HG03066 (cell line): Measurements from ENCODE around the gene PLB1.

ENCODE experiments used
- ATAC-seq: cut with Tn5 transposase; IDR thresholded peaks from one replicate; pipeline ENCODE4 v1.9.1; 2021; ENCODE audit warnings: low read depth; ENCODE audit not compliant: unreplicated experiment

Gene PLB1

DNA sequence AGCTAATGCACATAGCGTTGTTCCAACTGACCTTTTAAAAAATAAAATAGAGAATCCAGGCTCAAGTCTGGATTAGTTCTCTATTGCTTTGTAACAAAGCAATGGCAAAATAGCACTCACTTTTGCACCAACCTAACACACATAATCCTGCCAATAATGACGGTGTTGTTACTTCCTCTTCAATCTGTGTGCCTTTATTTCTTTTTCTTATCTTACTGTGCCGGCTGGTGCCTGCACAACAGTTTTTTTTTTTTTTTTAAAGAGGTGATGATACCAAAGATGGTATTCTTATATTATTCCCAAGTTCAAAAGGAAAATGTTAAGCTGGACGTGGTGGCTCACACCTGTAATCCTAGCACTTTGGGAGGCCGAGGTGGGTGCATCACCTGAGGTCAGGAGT lies 3.4 kb downstream of the PLB1 start:
- ATAC-seq, result no peak

- ATAC-seq, result no peak
Measured at GRCh38 chr2:28505361-28505760, 9.5 kb downstream of the PLB1 start.

- ATAC-seq, result no peak
Measured at GRCh38 chr2:28506112-28506910, 10.5 kb downstream of the PLB1 start.

- ATAC-seq, result no peak
Measured at GRCh38 chr2:28507796-28508764, 12.2 kb downstream of the PLB1 start.

DNA sequence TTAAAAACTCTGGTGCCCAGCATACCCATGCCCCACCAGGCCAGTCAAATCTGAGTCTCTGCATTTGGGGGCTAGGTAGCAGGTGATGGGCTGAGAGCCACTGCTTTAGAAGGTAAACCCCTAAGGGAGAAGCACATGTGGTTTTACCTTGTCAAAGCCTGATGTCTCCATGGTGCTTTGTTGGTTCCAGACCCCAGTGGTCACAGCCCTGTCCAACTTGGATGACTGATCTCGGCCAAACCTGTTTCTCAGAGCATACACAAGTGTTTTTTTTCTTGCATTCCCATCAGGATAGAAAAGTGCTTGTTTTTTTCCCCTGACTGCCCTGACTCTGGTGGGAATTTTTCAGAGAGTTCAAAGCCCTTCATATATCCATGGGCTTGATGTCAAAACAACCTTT lies 13.5 kb downstream of the PLB1 start:
- ATAC-seq, result no peak

- no peak for ATAC-seq
Measured at GRCh38 chr2:28510184-28510583, 14.3 kb downstream of the PLB1 start.

- no peak for ATAC-seq
Measured at GRCh38 chr2:28511871-28512606, 16.2 kb downstream of the PLB1 start.

GRCh38 chr2:28512607-28512965 lies 16.7 kb downstream of the PLB1 start:
- no peak for ATAC-seq

- no peak for ATAC-seq
Measured at GRCh38 chr2:28513097-28513496, 17.2 kb downstream of the PLB1 start.

DNA sequence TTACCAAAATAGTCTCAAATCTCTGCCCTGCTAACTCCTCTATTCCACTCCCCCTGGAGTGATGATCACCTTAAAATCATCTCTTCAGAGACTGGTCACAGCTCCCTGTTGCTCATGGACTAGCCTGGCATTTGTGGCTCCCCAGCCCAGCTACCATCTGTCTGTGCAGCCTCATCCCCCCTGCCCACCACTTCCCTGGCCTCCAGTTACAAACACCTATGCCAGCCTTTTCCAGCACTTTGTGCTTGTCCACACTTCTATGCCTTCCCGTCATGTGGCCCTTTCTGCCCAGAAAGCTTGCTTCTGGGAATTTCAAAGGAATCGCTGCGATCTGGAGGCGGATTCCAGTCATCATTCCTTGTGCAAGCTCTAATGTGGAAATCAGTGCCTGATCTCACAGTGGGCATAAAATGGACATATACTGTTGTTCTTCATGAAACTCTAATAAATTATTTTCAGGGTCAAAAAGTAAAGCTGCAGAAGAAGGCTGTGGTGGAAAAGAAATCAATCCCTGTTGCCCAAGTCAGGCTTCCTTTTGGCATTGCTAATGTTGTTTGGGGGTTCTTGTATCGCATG lies 19.4 kb downstream of the PLB1 start:
- ATAC-seq, result no peak

DNA sequence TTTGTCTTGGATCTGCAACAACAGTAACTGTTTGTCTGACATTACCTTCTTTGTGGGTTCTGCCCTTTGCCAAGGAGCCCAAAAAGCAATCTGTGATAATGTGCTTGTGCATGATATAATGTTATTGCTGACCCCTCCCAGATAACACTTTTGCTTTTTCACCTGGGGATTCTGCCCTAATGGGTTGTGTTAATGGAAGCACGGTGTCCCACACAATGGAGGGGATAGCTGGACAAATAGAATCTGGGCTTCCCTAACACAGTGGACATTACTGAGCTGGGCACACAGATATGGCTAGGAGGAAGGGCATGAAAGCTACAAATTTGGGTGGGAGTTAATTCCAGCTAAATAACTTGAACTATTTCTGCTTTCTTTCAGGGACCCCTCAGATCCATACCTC lies 20.6 kb downstream of the PLB1 start:
- ATAC-seq, result no peak

DNA sequence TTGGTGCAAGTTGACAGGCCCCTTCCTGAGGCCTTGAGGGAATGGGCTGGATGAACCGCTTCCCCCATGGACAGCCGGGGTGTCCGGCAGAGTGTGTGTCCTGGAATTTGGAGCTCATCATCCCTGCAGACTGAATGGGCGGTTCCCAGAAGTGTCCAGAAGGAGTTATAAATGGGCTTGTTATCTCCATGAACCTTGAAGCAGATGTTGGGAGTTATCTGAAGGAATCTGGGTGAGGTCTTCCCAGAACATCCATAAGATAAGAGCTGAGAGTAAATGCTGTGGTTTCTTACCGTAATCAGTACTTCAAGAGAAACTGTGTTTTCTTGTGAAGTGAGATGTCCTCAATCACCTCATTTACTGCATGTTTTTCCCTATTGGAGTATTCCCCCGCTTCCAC lies 21.1 kb downstream of the PLB1 start:
- no peak for ATAC-seq

DNA sequence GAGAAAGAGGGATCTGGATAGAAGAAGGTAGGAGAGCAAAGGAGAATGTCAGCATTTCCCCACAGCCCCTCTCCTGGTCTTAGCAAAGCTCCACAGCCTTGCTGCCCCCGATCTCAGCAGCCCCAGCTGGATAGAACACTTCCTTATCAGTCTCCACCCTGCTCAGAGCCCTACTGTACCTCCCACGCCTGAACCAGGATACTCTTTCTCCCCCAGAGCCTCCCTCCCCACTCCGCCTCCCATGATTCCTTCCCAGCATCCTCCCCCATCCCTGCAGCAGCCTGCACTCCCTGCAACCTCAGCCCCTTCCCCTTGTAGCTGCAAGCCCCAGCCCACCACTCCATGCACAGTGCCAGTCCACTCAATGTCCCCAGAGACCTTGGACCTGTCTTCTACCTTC lies 25.8 kb downstream of the PLB1 start:
- no peak for ATAC-seq

GRCh38 chr2:28522481-28522880 lies 26.6 kb downstream of the PLB1 start:
- no peak for ATAC-seq

DNA sequence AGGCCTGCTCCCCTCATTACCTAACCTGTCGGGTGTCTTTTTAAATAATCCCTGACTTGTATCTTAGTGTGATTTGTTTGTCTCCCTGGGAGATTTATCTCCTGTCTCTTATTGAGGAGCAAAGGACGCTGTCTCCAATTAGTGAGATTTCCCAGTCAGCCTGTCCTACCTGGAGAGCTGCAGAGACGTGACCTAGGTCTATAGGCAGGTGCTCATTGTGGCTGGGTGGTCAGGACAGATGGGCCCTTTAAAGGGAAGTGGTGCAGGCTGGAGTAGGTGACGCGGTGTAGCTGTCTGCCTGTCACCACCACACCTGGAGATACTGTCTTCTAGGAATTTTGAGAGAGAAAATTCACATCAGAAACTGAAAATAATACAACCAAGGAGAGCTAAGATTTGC lies 28.0 kb downstream of the PLB1 start:
- no peak for ATAC-seq

- no peak for ATAC-seq
Measured at GRCh38 chr2:28525481-28525880, 29.6 kb downstream of the PLB1 start.

DNA sequence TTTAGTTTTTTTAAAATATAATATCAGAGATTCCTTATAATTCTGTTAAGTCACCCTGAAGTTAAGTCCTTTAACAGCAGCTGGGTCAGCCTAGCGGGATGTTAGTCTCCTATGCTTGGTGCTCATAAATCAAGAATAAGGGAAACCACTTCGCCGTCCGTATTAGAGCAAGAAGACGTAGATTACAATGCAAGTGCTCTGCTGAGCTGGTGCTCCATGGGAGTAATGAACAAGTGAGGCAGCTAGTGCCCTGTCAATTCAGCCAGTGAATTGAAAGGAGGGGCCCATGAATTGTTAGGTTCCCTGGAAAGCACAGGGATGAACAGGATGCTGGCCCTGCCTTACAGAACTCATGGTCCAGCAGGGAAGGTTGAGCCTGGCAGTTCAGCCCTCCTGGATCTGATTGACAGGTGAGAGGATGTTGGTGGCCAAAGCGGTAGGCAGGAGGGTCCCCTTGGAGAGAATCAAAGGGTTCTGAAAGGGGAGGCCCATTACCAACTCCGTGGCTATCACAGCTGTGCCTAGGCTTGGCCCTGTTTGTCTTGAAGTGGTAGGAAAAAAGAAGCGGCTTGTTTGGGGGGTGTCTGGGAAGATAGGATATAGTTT lies 30.8 kb downstream of the PLB1 start:
- ATAC-seq, result no peak

- ATAC-seq, result no peak
Measured at GRCh38 chr2:28527196-28527595, 31.3 kb downstream of the PLB1 start.

DNA sequence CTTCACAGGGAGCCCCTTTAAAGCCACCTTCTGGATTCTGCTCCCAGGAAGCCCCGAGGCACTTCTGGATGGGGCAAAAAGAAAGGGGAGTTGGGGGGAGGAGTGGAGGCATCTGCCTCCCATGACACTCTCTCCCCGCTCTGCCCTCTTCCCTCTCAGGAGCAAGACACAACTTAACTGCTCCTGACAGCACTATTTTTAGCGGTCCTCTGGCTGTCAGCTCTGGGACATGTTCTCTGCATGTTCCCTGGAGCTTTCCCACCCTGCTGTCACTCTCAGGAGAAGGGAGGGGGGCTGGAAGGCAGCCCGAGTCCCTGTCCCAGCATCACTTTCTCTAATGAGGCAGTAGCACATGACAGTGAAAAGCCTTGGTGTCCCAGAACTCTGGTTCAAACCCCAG lies 32.3 kb downstream of the PLB1 start:
- no peak for ATAC-seq

DNA sequence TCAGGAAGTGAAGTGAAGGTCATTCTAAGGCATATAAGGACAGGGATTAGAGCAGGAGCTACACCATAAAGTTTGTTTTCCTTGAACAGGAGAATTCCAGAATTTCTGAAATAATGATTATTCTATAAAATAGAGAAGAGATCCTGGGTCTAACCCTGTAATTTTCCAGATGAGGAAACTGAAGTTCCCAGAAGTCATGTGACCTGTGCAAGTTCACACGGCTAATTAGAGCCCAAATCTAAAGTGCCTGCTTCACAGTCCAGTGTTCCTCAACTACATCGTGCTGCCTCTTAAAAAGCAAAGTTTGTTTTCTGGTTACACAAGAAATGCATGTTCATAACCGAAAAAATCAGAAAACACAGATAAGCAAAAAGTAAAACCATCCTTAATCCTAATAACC lies 34.9 kb downstream of the PLB1 start:
- ATAC-seq, result no peak
